HepG2 (cell line): ENCODE measurements around the gene COX14.

Experiments used
- CTCF ChIP-seq: sonication (generic); formaldehyde crosslinking; IDR thresholded peaks from 2 replicates; pipeline ENCODE4 v1.5.0; 2020; ENCODE audit warnings: mild to moderate bottlenecking, missing genetic modification reagents, moderate library complexity
- FOXM1 ChIP-seq: sonication (generic); formaldehyde crosslinking; IDR thresholded peaks from 2 replicates; pipeline ENCODE4 v1.5.0; 2020; ENCODE audit warnings: missing genetic modification reagents
- PCBP2 ChIP-seq: fragments of 200-400 bp; formaldehyde crosslinking; optimal IDR thresholded peaks from 2 replicates; pipeline ENCODE3; 2018; ENCODE audit warnings: low read length, low read depth; ENCODE audit not compliant: poor library complexity, severe bottlenecking

- TF ChIP-seq PCBP2 (no peak), FOXM1 (CRISPR knock-in tag) (no peak), CTCF (CRISPR knock-in tag) (peak; percentile 11; the same call in 1 of the 2 replicates)
Observed at GRCh38 chr12:50103767-50104321, 8.2 kb upstream of the COX14 start, which contains the start of gene GPD1.
